Endothelial cell (in vitro differentiated cells): ENCODE measurements around the gene NOSIP. TPM values are rescaled to one million over a fixed set of nuclear protein-coding genes. Genes with fewer than 3 reads are reported as not detected.

Experiments used
- DNase-seq: peaks from one replicate; pipeline ENCODE4 v3.0.0; 2021; ENCODE audit warnings: low spot score
- H3K27ac Mint-ChIP-seq: one replicate; pipeline ENCODE4 v1.8.0; 2021; ENCODE audit warnings: mixed read lengths, inconsistent platforms; ENCODE audit not compliant: unreplicated experiment
- H3K27me3 Mint-ChIP-seq: one replicate; pipeline ENCODE4 v1.8.0; 2021; ENCODE audit warnings: mild to moderate bottlenecking, moderate library complexity, mixed read lengths, inconsistent platforms; ENCODE audit not compliant: unreplicated experiment
- H3K36me3 Mint-ChIP-seq: one replicate; pipeline ENCODE4 v1.8.0; 2021; ENCODE audit warnings: mild to moderate bottlenecking, low read depth, mixed read lengths, inconsistent platforms; ENCODE audit not compliant: unreplicated experiment
- H3K4me1 Mint-ChIP-seq: one replicate; pipeline ENCODE4 v1.8.0; 2021; ENCODE audit warnings: mild to moderate bottlenecking, mixed read lengths, inconsistent platforms; ENCODE audit not compliant: unreplicated experiment
- H3K4me3 Mint-ChIP-seq: one replicate; pipeline ENCODE4 v1.8.0; 2021; ENCODE audit warnings: mild to moderate bottlenecking, mixed read lengths, inconsistent platforms; ENCODE audit not compliant: unreplicated experiment
- H3K9me3 Mint-ChIP-seq: one replicate; pipeline ENCODE4 v1.8.0; 2021; ENCODE audit warnings: mixed read lengths, inconsistent platforms; ENCODE audit not compliant: unreplicated experiment
- total RNA-seq: library from RNA; stranded (reverse); fragmentation: NEBNext Ultra II Directional; extraction: Animal tissue kit (Norgen Biotek cat#: 25700); gene quantifications from one replicate; pipeline ENCODE4 v1.2.1, GENCODE V29; 2021; ENCODE audit not compliant: unreplicated experiment
- TF ChIP-seq, protein P1 (sequence below): fragments of 200-600 bp; sonication (generic); IDR thresholded peaks from one replicate; pipeline ENCODE4 v1.5.0; 2021; ENCODE audit warnings: antibody characterized with exemption; ENCODE audit not compliant: unreplicated experiment

The NOSIP gene
- total RNA-seq, 1 donor from 2014 or later = 76.3 TPM

DNA sequence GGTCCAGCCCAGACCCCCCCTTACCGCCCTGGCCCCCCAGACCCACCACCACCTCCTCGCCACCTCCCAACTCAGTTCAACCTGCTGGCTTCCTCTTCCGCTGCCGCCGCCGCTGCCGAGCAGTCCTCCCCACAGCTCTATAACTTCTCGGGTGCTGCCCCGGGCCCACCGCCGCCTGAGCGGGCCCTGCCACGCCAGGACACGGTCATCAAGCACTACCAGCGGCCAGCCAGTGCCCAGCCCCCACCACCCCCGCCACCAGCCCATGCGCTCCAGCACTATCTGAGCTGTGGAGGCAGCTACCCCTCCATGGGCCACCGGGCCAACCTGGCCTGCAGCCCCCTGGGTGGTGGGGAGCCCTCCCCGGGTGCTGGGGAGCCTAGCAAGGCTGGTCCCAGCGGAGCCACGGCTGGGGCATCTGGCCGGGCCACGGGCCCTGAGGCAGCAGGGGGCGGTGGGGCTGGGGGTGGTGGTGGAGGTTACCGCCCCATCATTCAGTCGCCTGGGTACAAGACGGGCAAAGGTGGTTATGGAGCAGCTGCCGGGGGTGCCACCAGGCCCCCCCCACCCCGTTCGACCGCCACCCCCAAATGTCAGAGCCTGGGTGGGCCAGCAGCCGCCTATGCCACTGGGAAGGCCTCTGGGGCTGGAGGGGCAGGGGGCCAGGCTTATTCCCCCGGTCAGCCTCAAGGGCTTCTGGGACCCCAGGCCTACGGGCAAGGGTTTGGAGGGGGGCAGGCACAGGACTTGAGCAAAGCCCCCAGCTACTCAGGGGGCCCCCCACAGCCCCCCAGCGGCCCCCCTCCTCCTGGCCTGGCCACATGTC lies 14.8 kb upstream of the NOSIP start:
- no peak overlapping the region for H3K4me3 Mint-ChIP-seq
- peaks cover 21% of the 10 kb centered on the region for H3K36me3 Mint-ChIP-seq

DNA sequence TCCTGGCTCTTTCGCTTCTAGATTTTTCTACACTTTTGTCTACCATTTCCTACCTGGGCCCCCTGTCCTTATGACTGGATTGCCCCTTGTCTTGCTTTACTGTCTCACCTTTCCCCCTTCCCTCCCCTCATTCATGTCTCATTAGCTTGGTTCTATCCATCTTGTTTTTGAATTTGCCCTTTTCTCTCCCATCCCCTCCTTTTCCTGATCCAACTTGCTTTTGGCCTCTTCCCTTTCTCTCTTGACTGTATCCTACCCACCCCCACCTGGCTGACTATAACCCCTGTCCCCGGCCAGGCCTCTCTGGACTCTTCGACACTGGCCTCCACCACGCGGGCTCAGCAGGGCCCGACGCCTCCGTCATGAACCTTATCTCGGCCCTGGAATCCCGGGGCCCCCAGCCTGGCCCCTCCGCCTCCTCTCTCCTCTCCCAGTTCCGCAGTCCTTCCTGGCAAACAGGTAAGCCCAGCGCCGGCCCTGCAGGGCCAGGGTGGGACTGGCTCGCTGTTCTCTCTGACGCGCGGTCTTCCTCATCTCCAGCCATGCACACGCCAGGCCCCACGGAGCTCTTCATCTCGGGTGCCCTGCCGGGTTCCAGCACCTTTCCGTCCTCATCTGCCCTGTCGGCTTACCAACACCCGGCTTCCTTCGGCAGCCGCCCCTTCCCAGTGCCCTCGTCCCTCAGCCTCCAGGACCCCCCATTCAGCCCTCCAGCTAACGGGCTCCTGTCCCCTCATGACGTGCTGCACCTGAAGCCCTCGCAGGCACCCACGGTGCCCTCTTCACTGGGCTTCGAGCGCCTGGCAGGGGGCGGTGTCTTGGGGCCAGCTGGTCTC lies 14.0 kb upstream of the NOSIP start:
- H3K4me1 Mint-ChIP-seq = peaks cover 18% of the 10 kb centered on the region
- TF ChIP-seq, protein P1, sequence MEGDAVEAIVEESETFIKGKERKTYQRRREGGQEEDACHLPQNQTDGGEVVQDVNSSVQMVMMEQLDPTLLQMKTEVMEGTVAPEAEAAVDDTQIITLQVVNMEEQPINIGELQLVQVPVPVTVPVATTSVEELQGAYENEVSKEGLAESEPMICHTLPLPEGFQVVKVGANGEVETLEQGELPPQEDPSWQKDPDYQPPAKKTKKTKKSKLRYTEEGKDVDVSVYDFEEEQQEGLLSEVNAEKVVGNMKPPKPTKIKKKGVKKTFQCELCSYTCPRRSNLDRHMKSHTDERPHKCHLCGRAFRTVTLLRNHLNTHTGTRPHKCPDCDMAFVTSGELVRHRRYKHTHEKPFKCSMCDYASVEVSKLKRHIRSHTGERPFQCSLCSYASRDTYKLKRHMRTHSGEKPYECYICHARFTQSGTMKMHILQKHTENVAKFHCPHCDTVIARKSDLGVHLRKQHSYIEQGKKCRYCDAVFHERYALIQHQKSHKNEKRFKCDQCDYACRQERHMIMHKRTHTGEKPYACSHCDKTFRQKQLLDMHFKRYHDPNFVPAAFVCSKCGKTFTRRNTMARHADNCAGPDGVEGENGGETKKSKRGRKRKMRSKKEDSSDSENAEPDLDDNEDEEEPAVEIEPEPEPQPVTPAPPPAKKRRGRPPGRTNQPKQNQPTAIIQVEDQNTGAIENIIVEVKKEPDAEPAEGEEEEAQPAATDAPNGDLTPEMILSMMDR = no peak
- DNase-seq = no peak
- H3K9me3 Mint-ChIP-seq = no peaks in the 10 kb centered on the region
- H3K27me3 Mint-ChIP-seq = peaks cover 8% of the 10 kb centered on the region
- peak overlapping the region; percentile 21 for H3K27ac Mint-ChIP-seq
- peak overlapping the region; percentile 95 for H3K4me3 Mint-ChIP-seq
- peaks cover 17% of the 10 kb centered on the region for H3K36me3 Mint-ChIP-seq

More for the DNA sequence above, 14.8 kb upstream of the NOSIP start:
- Mint-ChIP-seq H3K9me3 (no peaks in the 10 kb centered on the region), H3K27me3 (peaks cover 11% of the 10 kb centered on the region), H3K4me1 (peaks cover 18% of the 10 kb centered on the region), H3K27ac (no peak overlapping the region)
- TF ChIP-seq, protein P1 = no peak
- no peak for DNase-seq

DNA sequence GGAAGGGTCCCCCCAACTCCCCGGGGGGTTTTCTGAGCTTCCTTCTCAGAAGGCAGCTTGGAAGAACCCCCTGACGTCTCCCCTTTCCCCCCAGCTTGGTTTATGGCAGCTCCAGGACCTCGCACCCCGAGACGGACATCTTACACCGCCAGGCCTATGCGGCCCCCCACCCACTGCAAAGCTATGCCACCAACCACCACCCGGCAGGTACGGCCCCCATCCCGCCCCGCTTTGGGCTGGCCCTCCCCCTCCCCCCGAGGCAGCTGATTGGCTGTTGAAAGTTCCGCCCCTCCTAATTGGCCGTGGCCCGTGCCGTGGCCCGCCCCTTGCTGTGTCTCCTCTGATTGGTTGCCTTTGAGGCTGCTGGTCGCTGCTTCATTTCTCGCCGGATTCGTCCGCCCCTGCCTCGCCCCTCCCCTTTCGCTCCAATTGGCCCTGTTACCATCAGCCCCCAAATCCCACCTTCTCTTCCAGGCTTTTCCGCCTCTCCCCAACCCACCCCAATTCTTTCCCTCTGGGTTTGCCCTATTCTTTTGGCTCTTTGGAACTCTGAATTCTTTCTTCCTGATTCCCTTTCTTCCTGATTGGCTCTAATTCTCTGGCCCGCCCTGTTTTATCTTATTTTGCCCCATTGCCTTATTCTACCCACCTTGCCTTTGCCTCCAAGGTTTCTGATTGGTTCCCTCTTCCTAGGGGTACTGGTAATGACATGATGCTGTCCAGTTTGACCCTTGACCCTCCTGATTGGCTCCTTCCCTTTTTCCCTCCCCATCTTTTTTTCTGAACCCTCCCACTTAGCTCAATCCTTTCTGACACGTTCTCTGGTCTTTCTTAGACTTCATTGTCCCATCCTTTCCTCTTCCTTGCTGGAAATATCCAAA lies 13.1 kb upstream of the NOSIP start:
- DNase-seq = peak; percentile 90
- Mint-ChIP-seq H3K4me1 (peaks cover 21% of the 10 kb centered on the region), H3K9me3 (no peaks in the 10 kb centered on the region), H3K36me3 (peaks cover 12% of the 10 kb centered on the region), H3K4me3 (peak overlapping the region; percentile 95), H3K27ac (peak overlapping the region; percentile 21), H3K27me3 (peaks cover 12% of the 10 kb centered on the region)
- TF ChIP-seq, protein P1 = no peak

DNA sequence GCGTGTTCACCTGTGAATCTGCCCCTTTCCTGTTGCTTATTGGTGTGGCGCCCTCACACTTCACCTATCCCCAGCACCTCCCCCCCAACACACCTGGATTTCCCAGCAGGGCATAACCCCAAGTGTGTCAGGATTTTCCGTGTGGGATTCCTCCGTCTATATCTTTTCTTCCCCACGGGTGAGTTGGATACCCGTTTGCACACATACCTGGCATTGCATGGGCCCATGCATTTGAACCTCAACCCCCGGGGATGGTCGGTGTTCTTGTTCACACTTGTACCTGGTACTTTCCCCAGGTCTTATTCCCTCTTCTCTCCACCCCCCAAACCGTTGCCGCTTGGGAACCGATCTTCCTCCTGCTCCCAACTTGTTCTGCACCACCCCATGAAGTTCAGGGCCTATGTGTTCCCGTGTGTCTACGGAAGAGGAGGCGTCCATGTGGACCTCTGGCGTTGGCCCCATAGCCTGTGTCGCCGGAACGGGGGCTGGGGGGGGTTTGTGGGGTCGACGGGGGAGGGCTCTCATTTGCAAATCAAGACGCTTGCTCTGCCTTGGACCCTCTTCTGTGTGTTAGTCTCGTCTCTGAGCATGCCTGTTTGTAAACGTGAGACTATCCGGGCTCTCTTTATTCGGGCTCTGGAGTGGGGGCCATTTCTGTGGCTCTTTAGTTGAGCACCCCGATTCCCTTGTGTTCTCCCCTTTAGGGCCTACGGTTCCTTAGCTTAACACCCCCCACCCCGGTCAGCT lies 12.3 kb upstream of the NOSIP start:
- Mint-ChIP-seq H3K27me3 (peaks cover 13% of the 10 kb centered on the region), H3K27ac (peak overlapping the region; percentile 21), H3K36me3 (peaks cover 12% of the 10 kb centered on the region), H3K9me3 (no peaks in the 10 kb centered on the region), H3K4me3 (peak overlapping the region; percentile 95), H3K4me1 (peaks cover 21% of the 10 kb centered on the region)
- TF ChIP-seq, protein P1 = no peak
- no peak for DNase-seq
